Panc1 (cell line): ENCODE measurements around the gene NXPH3. TPM values are rescaled to one million over a fixed set of nuclear protein-coding genes. Genes with fewer than 3 reads are reported as not detected.

Source experiments
- ATAC-seq: fragments of 200-7000 bp; cut with Tn5 transposase; 2 replicates; pipeline ENCODE4 v1.9.1; 2020; ENCODE audit warnings: mild to moderate bottlenecking, moderate library complexity
- BruUV-seq: library from RNA; stranded (reverse); fragments of 400-500 nt; replicated peaks from 2 replicates; lab custom pipeline; 2021; lab: Mats Ljungman, UMichigan
- CTCF ChIA-PET: fragments of 300-600 bp; sonication (Branson Sonifier 250); formaldehyde crosslinking; loops from one replicate; lab custom pipeline; 2022; ENCODE audit warnings: antibody characterized with exemption; lab: Charles Lee
- POLR2A ChIA-PET: fragments of 300-600 bp; sonication (Branson Sonifier 250); formaldehyde crosslinking; loops from one replicate; lab custom pipeline; 2022; ENCODE audit warnings: antibody characterized with exemption; lab: Charles Lee
- DNase-seq: peaks from one replicate; pipeline ENCODE4 v3.0.0-alpha.2; 2010; ENCODE audit warnings: low read depth, low spot score
- H3K27ac ChIP-seq: 2 replicates; pipeline ENCODE4 v1.5.1; 2011; ENCODE audit warnings: mild to moderate bottlenecking, low read length, inconsistent platforms
- H3K27me3 ChIP-seq: fragments of 200-500 bp; sonication (Bioruptor generic); 2 replicates; pipeline ENCODE4 v1.6.0; 2014; ENCODE audit warnings: low read length, inconsistent platforms; ENCODE audit not compliant: control insufficient read depth, insufficient read depth
- H3K36me3 ChIP-seq: fragments of 200-500 bp; sonication (Bioruptor generic); 2 replicates; pipeline ENCODE4 v1.5.1; 2014; ENCODE audit warnings: inconsistent platforms, mild to moderate bottlenecking, low read length, moderate library complexity; ENCODE audit not compliant: control insufficient read depth, insufficient read depth
- H3K4me1 ChIP-seq: 2 replicates; pipeline ENCODE4 v1.5.1; 2011; ENCODE audit warnings: inconsistent platforms, mild to moderate bottlenecking, low read length, moderate library complexity; ENCODE audit not compliant: control insufficient read depth, insufficient read depth
- H3K4me3 ChIP-seq, 2 experiments: 2 replicates each; pipeline ENCODE4 v1.5.1; 2011 to 2012; ENCODE audit warnings: low read depth in 2 of 2, low read length in 2 of 2, mild to moderate bottlenecking in 2 of 2, inconsistent platforms in 1 of 2, moderate library complexity in 1 of 2
- H3K9me3 ChIP-seq: fragments of 200-500 bp; sonication (Bioruptor generic); 2 replicates; pipeline ENCODE4 v1.5.1; 2014; ENCODE audit warnings: low read depth, mild to moderate bottlenecking, inconsistent platforms, low read length, moderate library complexity; ENCODE audit not compliant: control insufficient read depth, insufficient read depth
- POLR2AphosphoS5 ChIP-seq: IDR thresholded peaks from 2 replicates; pipeline ENCODE4 v1.6.1; 2012; ENCODE audit warnings: mild to moderate bottlenecking, low read depth, low read length, moderate library complexity
- SIN3A ChIP-seq: IDR thresholded peaks from 2 replicates; pipeline ENCODE4 v1.6.1; 2012; ENCODE audit warnings: low read depth, mild to moderate bottlenecking, low read length, moderate library complexity, borderline replicate concordance; ENCODE audit not compliant: insufficient read depth
- TCF7L2 ChIP-seq: IDR thresholded peaks from 2 replicates; pipeline ENCODE4 v1.6.1; 2011; ENCODE audit warnings: mild to moderate bottlenecking, low read depth, low read length, inconsistent platforms
- in situ Hi-C: cut with HindIII; loops from 2 replicates; pipeline ENCODE4 v1.10.0; 2016; ENCODE audit warnings: low sequenced_read_pairs, low pct_unique_long_range_greater_than_20kb
- intact Hi-C: fragments of 100-400 bp; cut with micrococcal nuclease; formaldehyde crosslinking; loops from one replicate; pipeline ENCODE4 v1.10.0; 2022; ENCODE audit not compliant: unreplicated experiment
- total RNA-seq: library from RNA; stranded (reverse); gene quantifications from one replicate; pipeline ENCODE4 v1.2.1, GENCODE V29; 2021; ENCODE audit not compliant: unreplicated experiment
- TF ChIP-seq, protein P1 (sequence below), 2 experiments: IDR thresholded peaks; 2 replicates each; pipeline ENCODE4 v1.6.1; 2011 to 2012; ENCODE audit warnings: low read depth in 2 of 2, control low read depth in 1 of 2, low read length in 1 of 2, mild to moderate bottlenecking in 1 of 2, moderate library complexity in 1 of 2; ENCODE audit not compliant: insufficient read depth in 1 of 2
- TF ChIP-seq, protein P2 (sequence below): fragments of 450-650 bp; IDR thresholded peaks from 2 replicates; pipeline ENCODE4 v1.5.1; 2017; ENCODE audit warnings: mild to moderate bottlenecking

NXPH3 gene
- total RNA-seq, 1 experiment from 2014 or later: 0.57 TPM

GRCh38 chr17:49573510-49574322 lies 2.0 kb upstream of the NXPH3 start:
- intact Hi-C loops: loop anchor here (5.0 to 10.0 kb wide), 2 partner anchors 281 to 424 kb away; partner anchors contain the start of gene DLX3
- Histone ChIP-seq H3K4me3 (no peak overlapping the region), H3K36me3 (no peaks in the 10 kb centered on the region), H3K27me3 (no peaks in the 10 kb centered on the region), H3K4me1 (peaks cover 15% of the 10 kb centered on the region), H3K9me3 (no peaks in the 10 kb centered on the region), H3K27ac (no peak overlapping the region)
- in situ Hi-C loops: no loop called here
- ATAC-seq: no peak
- POLR2A ChIA-PET: no interaction called here
- CTCF ChIA-PET: interaction anchor here (0.5 to 0.7 kb wide), 2 partner anchors 188 to 452 kb away, joined by 3 to 4 read pairs; no protein-coding TSS in a partner anchor
- no TSS peak for BruUV-seq
- TF ChIP-seq TCF7L2 (no peak), SIN3A (no peak), POLR2AphosphoS5 (no peak)
- TF ChIP-seq, protein P1, sequence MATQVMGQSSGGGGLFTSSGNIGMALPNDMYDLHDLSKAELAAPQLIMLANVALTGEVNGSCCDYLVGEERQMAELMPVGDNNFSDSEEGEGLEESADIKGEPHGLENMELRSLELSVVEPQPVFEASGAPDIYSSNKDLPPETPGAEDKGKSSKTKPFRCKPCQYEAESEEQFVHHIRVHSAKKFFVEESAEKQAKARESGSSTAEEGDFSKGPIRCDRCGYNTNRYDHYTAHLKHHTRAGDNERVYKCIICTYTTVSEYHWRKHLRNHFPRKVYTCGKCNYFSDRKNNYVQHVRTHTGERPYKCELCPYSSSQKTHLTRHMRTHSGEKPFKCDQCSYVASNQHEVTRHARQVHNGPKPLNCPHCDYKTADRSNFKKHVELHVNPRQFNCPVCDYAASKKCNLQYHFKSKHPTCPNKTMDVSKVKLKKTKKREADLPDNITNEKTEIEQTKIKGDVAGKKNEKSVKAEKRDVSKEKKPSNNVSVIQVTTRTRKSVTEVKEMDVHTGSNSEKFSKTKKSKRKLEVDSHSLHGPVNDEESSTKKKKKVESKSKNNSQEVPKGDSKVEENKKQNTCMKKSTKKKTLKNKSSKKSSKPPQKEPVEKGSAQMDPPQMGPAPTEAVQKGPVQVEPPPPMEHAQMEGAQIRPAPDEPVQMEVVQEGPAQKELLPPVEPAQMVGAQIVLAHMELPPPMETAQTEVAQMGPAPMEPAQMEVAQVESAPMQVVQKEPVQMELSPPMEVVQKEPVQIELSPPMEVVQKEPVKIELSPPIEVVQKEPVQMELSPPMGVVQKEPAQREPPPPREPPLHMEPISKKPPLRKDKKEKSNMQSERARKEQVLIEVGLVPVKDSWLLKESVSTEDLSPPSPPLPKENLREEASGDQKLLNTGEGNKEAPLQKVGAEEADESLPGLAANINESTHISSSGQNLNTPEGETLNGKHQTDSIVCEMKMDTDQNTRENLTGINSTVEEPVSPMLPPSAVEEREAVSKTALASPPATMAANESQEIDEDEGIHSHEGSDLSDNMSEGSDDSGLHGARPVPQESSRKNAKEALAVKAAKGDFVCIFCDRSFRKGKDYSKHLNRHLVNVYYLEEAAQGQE (IDR thresholded peaks at IDR 0.05; ENCODE audit: insufficient read depth in 1 of 2, low read depth in 2 of 2, low read length in 1 of 2): no peak
- TF ChIP-seq, protein P2, sequence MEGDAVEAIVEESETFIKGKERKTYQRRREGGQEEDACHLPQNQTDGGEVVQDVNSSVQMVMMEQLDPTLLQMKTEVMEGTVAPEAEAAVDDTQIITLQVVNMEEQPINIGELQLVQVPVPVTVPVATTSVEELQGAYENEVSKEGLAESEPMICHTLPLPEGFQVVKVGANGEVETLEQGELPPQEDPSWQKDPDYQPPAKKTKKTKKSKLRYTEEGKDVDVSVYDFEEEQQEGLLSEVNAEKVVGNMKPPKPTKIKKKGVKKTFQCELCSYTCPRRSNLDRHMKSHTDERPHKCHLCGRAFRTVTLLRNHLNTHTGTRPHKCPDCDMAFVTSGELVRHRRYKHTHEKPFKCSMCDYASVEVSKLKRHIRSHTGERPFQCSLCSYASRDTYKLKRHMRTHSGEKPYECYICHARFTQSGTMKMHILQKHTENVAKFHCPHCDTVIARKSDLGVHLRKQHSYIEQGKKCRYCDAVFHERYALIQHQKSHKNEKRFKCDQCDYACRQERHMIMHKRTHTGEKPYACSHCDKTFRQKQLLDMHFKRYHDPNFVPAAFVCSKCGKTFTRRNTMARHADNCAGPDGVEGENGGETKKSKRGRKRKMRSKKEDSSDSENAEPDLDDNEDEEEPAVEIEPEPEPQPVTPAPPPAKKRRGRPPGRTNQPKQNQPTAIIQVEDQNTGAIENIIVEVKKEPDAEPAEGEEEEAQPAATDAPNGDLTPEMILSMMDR: no peak
- DNase-seq: no peak

DNA sequence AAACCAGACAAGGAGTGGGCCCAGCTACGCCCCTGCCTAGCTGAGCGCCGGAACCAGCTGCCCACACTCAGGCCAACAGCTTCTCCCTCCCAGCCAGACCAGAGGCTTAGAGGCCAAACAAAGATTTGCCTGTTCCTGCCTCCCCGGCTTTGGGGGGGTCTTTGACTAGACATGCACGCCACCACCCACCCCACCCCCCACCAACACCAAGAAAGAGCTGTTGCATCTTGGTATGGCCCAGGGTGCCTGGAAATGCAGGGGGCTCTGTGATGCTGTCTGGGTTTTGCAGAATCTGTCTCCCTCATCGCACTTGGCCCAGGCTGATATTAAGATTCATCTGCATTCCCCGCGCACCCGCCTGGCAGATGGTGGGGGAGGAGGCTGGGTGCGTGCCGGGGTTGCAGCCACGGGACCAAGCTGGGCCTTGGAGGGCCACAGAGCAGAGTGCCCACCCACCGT lies 1.3 kb upstream of the NXPH3 start:
- no peak overlapping the region for H3K27ac ChIP-seq
- H3K4me1 ChIP-seq: peaks cover 15% of the 10 kb centered on the region
- DNase-seq (no peak), ATAC-seq (no peak)
- BruUV-seq: no TSS peak
- no peak for TF ChIP-seq POLR2AphosphoS5
- TF ChIP-seq SIN3A: no peak
- TF ChIP-seq, protein P1 (IDR thresholded peaks at IDR 0.05; ENCODE audit: insufficient read depth in 1 of 2, low read depth in 2 of 2, low read length in 1 of 2): no peak
- TF ChIP-seq, protein P2: no peak
- TF ChIP-seq TCF7L2: no peak
- intact Hi-C loops (loop anchor here (5.0 to 10.0 kb wide), 2 partner anchors 280 to 423 kb away; partner anchors contain the start of gene DLX3), in situ Hi-C loops (no loop called here)
- no peak overlapping the region for H3K4me3 ChIP-seq
- H3K36me3 ChIP-seq: no peaks in the 10 kb centered on the region
- H3K9me3 ChIP-seq: no peaks in the 10 kb centered on the region
- ChIA-PET POLR2A (no interaction called here), CTCF (interaction anchor here (0.5 to 1.1 kb wide), 4 partner anchors 17 to 451 kb away, joined by 3 to 4 read pairs (median 4); no protein-coding TSS in a partner anchor)
- H3K27me3 ChIP-seq: no peaks in the 10 kb centered on the region
